Measurements from ENCODE around the gene SUCLG2. TPM values are rescaled to one million over a fixed set of nuclear protein-coding genes. Genes with fewer than 3 reads are reported as not detected.

The SUCLG2 gene
- polyA plus RNA-seq, 1 donor (not counting 4 experiments of a cell fraction or from before 2014, with no cell fraction given): 26.7 TPM

DNA sequence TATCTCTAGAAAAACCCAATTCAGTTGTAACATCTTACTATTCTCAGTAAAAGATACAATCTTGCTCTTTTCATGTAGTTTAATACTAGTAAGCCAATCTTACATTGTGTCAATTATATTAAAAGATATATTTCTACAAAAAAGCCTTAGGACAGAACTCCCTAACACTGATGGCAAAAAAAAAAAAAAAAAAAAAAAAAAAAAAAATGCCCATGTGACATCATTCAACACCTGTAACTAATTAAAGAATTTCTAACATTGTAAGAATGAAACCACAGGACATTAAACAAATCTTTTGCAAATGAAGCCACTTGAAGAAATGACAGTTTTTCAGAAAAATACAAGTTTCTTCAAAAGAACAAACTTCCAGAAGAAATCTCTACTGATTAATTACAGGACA is 119.8 kb downstream of the SUCLG2 start:
- Histone ChIP-seq H3K9me3 (ENCODE audit: control insufficient read depth, low read depth, low read length) (no peaks in the 10 kb centered on the region), H3K4me1 (ENCODE audit: control insufficient read depth, extremely low read depth, insufficient read depth, low read length) (peaks cover 23% of the 10 kb centered on the region), H3K27ac (ENCODE audit: control insufficient read depth, insufficient read depth, low read length) (no peak overlapping the region), H3K4me2 (ENCODE audit: control insufficient read depth, extremely low read depth, insufficient read depth, low read depth, low read length) (no peak overlapping the region), H3K79me2 (ENCODE audit: control insufficient read depth, insufficient read depth, low read length) (no peaks in the 10 kb centered on the region), H3K9ac (ENCODE audit: control insufficient read depth, extremely low read depth, insufficient read depth, low read length) (no peak overlapping the region), H3K9me1 (ENCODE audit: control insufficient read depth, extremely low read depth, insufficient read depth, low read length) (no peaks in the 10 kb centered on the region), H4K20me1 (ENCODE audit: control insufficient read depth, extremely low read depth, insufficient read depth, low read length) (no peaks in the 10 kb centered on the region), H3K36me3 (ENCODE audit: control insufficient read depth in 2 of 2, extremely low read depth in 1 of 2, insufficient read depth in 2 of 2, low read length in 2 of 2) (no peaks in the 10 kb centered on the region), H3K27me3 (ENCODE audit: control insufficient read depth, extremely low read depth, insufficient read depth, low read length) (no peaks in the 10 kb centered on the region), H3K4me3 (ENCODE audit: control insufficient read depth in 2 of 3, extremely low read depth in 1 of 3, insufficient read depth in 2 of 3, low read depth in 1 of 3, low read length in 3 of 3) (no peak overlapping the region), H2AFZ (ENCODE audit: control insufficient read depth, low read length) (no peak overlapping the region)
- FAIRE-seq (no peak), DNase-seq (ENCODE audit: low read depth, low spot score) (no peak)
- no peak for TF ChIP-seq EZH2 (IDR thresholded peaks at IDR 0.05; ENCODE audit: low read length)
- no peak for TF ChIP-seq CTCF (optimal IDR thresholded peaks at IDR 0.05 in 1 of 3, IDR thresholded peaks at IDR 0.05 in 1 of 3, conservative IDR thresholded peaks at IDR 0.05 in 1 of 3; ENCODE audit: extremely low read depth in 1 of 3, insufficient read depth in 2 of 3, low read length in 3 of 3)
- dilution Hi-C loops (cut with MboI; ENCODE audit: extremely low pct_ligation_motif_present, low sequenced_read_pairs): no loop called here

DNA sequence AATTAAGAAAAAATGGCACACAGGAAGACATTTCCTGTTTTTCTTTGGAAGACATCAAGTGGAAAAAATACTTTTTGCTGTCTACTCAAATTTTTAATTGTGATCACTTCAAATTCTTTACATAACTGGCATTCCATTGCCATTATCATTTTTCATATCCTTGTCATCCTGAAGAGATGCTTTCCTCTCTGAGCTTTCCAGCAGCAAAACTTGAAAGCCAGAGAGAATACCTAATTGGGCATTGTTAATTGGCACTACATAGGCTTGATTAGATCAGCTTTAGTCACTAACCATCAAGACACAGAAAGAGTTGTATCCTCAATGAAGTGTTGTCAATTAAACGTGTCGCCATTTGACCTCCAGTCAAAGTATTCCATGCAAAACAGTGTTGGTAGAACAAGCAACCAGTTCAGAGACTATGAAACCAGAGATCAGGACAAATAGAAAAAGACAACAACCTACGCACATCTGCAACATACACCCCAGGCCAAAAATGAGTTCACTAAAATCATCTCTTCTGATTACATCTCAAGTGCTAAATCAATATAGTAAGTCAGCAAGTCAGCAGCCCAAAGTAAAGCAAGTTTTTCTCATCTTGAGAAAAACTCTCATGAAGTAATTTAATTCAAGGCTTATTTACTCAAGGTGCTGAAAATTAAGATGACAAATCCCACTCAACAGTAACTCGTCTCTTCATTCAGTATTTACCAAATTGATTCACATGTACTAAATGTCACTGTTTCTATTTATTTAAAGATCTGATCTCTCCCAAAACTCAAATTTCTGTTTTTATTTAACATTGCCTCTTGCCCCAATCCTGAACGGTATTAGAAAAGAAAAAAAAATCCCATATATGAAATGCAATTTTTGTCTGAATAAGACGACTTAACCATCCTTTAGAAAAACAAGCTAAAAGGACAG is 123.0 kb downstream of the SUCLG2 start:
- peak overlapping the region; percentile 32 for H3K4me2 ChIP-seq (ENCODE audit: control insufficient read depth, extremely low read depth, insufficient read depth, low read depth, low read length)
- H3K9me1 ChIP-seq (ENCODE audit: control insufficient read depth, extremely low read depth, insufficient read depth, low read length): no peaks in the 10 kb centered on the region
- no peak overlapping the region for H3K27ac ChIP-seq (ENCODE audit: control insufficient read depth, insufficient read depth, low read length)
- H3K79me2 ChIP-seq (ENCODE audit: control insufficient read depth, insufficient read depth, low read length): no peaks in the 10 kb centered on the region
- H3K36me3 ChIP-seq (ENCODE audit: control insufficient read depth in 2 of 2, extremely low read depth in 1 of 2, insufficient read depth in 2 of 2, low read length in 2 of 2): peaks cover 0 to 5% of the 10 kb centered on the region in 2 experiments
- no peak overlapping the region for H3K9ac ChIP-seq (ENCODE audit: control insufficient read depth, extremely low read depth, insufficient read depth, low read length)
- H2AFZ ChIP-seq (ENCODE audit: control insufficient read depth, low read length): no peak overlapping the region
- dilution Hi-C loops (cut with MboI; ENCODE audit: extremely low pct_ligation_motif_present, low sequenced_read_pairs): no loop called here
- no peak overlapping the region for H3K4me3 ChIP-seq (ENCODE audit: control insufficient read depth in 2 of 3, extremely low read depth in 1 of 3, insufficient read depth in 2 of 3, low read depth in 1 of 3, low read length in 3 of 3)
- DNase-seq (ENCODE audit: low read depth, low spot score) (no peak), FAIRE-seq (peak; percentile 51)
- no peak for TF ChIP-seq CTCF (optimal IDR thresholded peaks at IDR 0.05 in 1 of 3, IDR thresholded peaks at IDR 0.05 in 1 of 3, conservative IDR thresholded peaks at IDR 0.05 in 1 of 3; ENCODE audit: extremely low read depth in 1 of 3, insufficient read depth in 2 of 3, low read length in 3 of 3)
- peaks cover 28% of the 10 kb centered on the region for H3K4me1 ChIP-seq (ENCODE audit: control insufficient read depth, extremely low read depth, insufficient read depth, low read length)
- no peaks in the 10 kb centered on the region for H3K27me3 ChIP-seq (ENCODE audit: control insufficient read depth, extremely low read depth, insufficient read depth, low read length)
- no peaks in the 10 kb centered on the region for H3K9me3 ChIP-seq (ENCODE audit: control insufficient read depth, low read depth, low read length)
- no peaks in the 10 kb centered on the region for H4K20me1 ChIP-seq (ENCODE audit: control insufficient read depth, extremely low read depth, insufficient read depth, low read length)
